Neutrophil (primary cell): ENCODE results near the gene KIF5A.

ENCODE experiments used
- H3K27ac ChIP-seq: fragments of 200-600 bp; sonication (generic); 2 replicates; pipeline ENCODE4 v1.5.1; 2016; ENCODE audit warnings: mild to moderate bottlenecking, moderate library complexity
- H3K27me3 ChIP-seq: fragments of 200-600 bp; sonication (generic); 2 replicates; pipeline ENCODE4 v1.6.0; 2016; ENCODE audit warnings: mild to moderate bottlenecking
- H3K36me3 ChIP-seq: fragments of 200-600 bp; sonication (generic); 2 replicates; pipeline ENCODE4 v1.5.1; 2017
- H3K4me1 ChIP-seq, 2 experiments: fragments of 200-600 bp in 1 of 2; sonication (generic) in 1 of 2; 1 replicate in 1 of 2; 2 replicates in 1 of 2; pipeline versions ENCODE4 v1.5.1 to v1.6.1; 2013 to 2016; ENCODE audit warnings: low read depth in 1 of 2, low read length in 1 of 2, mild to moderate bottlenecking in 1 of 2, moderate library complexity in 1 of 2; ENCODE audit not compliant: control insufficient read depth in 1 of 2, insufficient read depth in 1 of 2
- H3K4me3 ChIP-seq, 2 experiments: fragments of 200-600 bp in 1 of 2; sonication (generic) in 1 of 2; 1 replicate in 1 of 2; 2 replicates in 1 of 2; pipeline ENCODE4 v1.5.1; 2013 to 2016; ENCODE audit warnings: low read depth in 1 of 2, low read length in 1 of 2, mild to moderate bottlenecking in 1 of 2, moderate library complexity in 1 of 2
- H3K9me3 ChIP-seq: fragments of 200-600 bp; sonication (generic); 2 replicates; pipeline ENCODE4 v1.5.1; 2016
- CTCF ChIP-seq: fragments of 200-600 bp; sonication (generic); IDR thresholded peaks from 2 replicates; pipeline ENCODE4 v1.5.1; 2016; ENCODE audit warnings: antibody characterized with exemption

Gene KIF5A

GRCh38 chr12:57522887-57523705 is 26.7 kb upstream of the KIF5A start:
- Histone ChIP-seq H3K9me3 (no peaks in the 10 kb centered on the region), H3K36me3 (peaks cover 48% of the 10 kb centered on the region), H3K4me1 (peaks cover 55 to 59% of the 10 kb centered on the region in 2 experiments), H3K27me3 (no peaks in the 10 kb centered on the region), H3K27ac (peak overlapping the region; percentile 100), H3K4me3 (peak overlapping the region; percentile 78 to 99)
- TF ChIP-seq CTCF = no peak

GRCh38 chr12:57523706-57524614 is 25.9 kb upstream of the KIF5A start:
- H3K4me3 ChIP-seq = peak overlapping the region; percentile 78 to 99
- peaks cover 47 to 50% of the 10 kb centered on the region in 2 experiments for H3K4me1 ChIP-seq
- peak overlapping the region; percentile 100 for H3K27ac ChIP-seq
- H3K9me3 ChIP-seq = no peaks in the 10 kb centered on the region
- peaks cover 49% of the 10 kb centered on the region for H3K36me3 ChIP-seq
- H3K27me3 ChIP-seq = no peaks in the 10 kb centered on the region
- no peak for TF ChIP-seq CTCF

- Histone ChIP-seq H3K27me3 (no peaks in the 10 kb centered on the region), H3K4me3 (peak overlapping the region in 1 of 2 experiments; percentile 78), H3K9me3 (no peaks in the 10 kb centered on the region), H3K27ac (peak overlapping the region; percentile 100), H3K4me1 (peaks cover 38 to 44% of the 10 kb centered on the region in 2 experiments), H3K36me3 (peaks cover 60% of the 10 kb centered on the region)
- TF ChIP-seq CTCF = no peak
Measured at GRCh38 chr12:57524814-57525614, 24.8 kb upstream of the KIF5A start.

GRCh38 chr12:57525615-57526383 is 24.0 kb upstream of the KIF5A start:
- H3K27ac ChIP-seq = peak overlapping the region; percentile 100
- no peak overlapping the region for H3K4me3 ChIP-seq
- TF ChIP-seq CTCF = no peak
- peaks cover 68% of the 10 kb centered on the region for H3K36me3 ChIP-seq
- no peaks in the 10 kb centered on the region for H3K9me3 ChIP-seq
- peaks cover 36 to 43% of the 10 kb centered on the region in 2 experiments for H3K4me1 ChIP-seq
- H3K27me3 ChIP-seq = no peaks in the 10 kb centered on the region
